Progenitor cell of endocrine pancreas (in vitro differentiated cells): ENCODE measurements around the gene DNAJC5. TPM values are rescaled to one million over a fixed set of nuclear protein-coding genes. Genes with fewer than 3 reads are reported as not detected.
A peak's percentile ranks its signal among the peaks of the same experiment; 100 is the strongest.

Source experiments
- DNase-seq: peaks from one replicate; pipeline ENCODE4 v3.0.0; 2021; ENCODE audit warnings: low spot score; ENCODE audit not compliant: unreplicated experiment
- H3K27ac Mint-ChIP-seq: 2 replicates; pipeline ENCODE4 v1.8.0; 2021; ENCODE audit warnings: mild to moderate bottlenecking, moderate library complexity, mixed read lengths
- H3K27me3 Mint-ChIP-seq: 2 replicates; pipeline ENCODE4 v1.8.0; 2021; ENCODE audit warnings: mixed read lengths
- H3K36me3 Mint-ChIP-seq: 2 replicates; pipeline ENCODE4 v1.8.0; 2022; ENCODE audit warnings: mixed read lengths; ENCODE audit not compliant: insufficient read depth
- H3K4me1 Mint-ChIP-seq: 2 replicates; pipeline ENCODE4 v1.8.0; 2021; ENCODE audit warnings: low read depth, mixed read lengths
- H3K4me3 Mint-ChIP-seq: 2 replicates; pipeline ENCODE4 v1.8.0; 2021; ENCODE audit warnings: low read depth, mild to moderate bottlenecking, moderate library complexity, mixed read lengths
- H3K9me3 Mint-ChIP-seq: 2 replicates; pipeline ENCODE4 v1.8.0; 2021; ENCODE audit warnings: low read depth, mixed read lengths
- CTCF ChIP-seq: fragments of 200-600 bp; sonication (generic); IDR thresholded peaks from one replicate; pipeline ENCODE4 v1.5.0; 2021; ENCODE audit warnings: antibody characterized with exemption, mild to moderate bottlenecking; ENCODE audit not compliant: unreplicated experiment
- long read RNA-seq: library from polyadenylated mRNA; unstranded; transcript quantifications from one replicate; pipeline ENCODE4 v2.0.0, GENCODE V29; 2020
- total RNA-seq: library from RNA; stranded (reverse); gene quantifications from 2 replicates; pipeline ENCODE4 v1.2.1, GENCODE V29; 2021

The DNAJC5 gene
- 41.8 and 42.3 TPM in 2 replicates for total RNA-seq
- long read RNA-seq, partial matches to known transcripts: 1 of 22 reads
- long read RNA-seq, other reads (novel, unspliced or antisense): 21 of 22 reads

- Mint-ChIP-seq H3K9me3 (no peaks in the 10 kb centered on the region), H3K27ac (peak within 1 kb of the TSS; percentile 94), H3K4me3 (peak within 1 kb of the TSS; percentile 86), H3K4me1 (peaks cover 23% of the 10 kb centered on the region), H3K36me3 (peaks cover 4% of the 10 kb centered on the region), H3K27me3 (no peaks in the 10 kb centered on the region)
- DNase-seq: peak; percentile 96
- TF ChIP-seq CTCF: no peak
These were observed at the start of gene DNAJC5 for GRCh38 chr20:63894358-63895201. DNAJC5 (plus strand) TSS chr20:63895126; CDS start chr20:63928346, 33,220 bp downstream.

- Mint-ChIP-seq H3K27me3 (peaks cover 14% of the 10 kb centered on the region), H3K36me3 (no peaks in the 10 kb centered on the region), H3K4me1 (peaks cover 2% of the 10 kb centered on the region), H3K4me3 (peak overlapping the region; percentile 24), H3K27ac (no peak overlapping the region), H3K9me3 (no peaks in the 10 kb centered on the region)
- TF ChIP-seq CTCF: no peak
- DNase-seq: no peak
These were observed 48.7 kb upstream of the DNAJC5 start for GRCh38 chr20:63846128-63846771.

GRCh38 chr20:63846888-63847236, 48.1 kb upstream of the DNAJC5 start:
- no peak overlapping the region for H3K4me3 Mint-ChIP-seq
- no peak overlapping the region for H3K27ac Mint-ChIP-seq
- no peak for TF ChIP-seq CTCF
- H3K36me3 Mint-ChIP-seq: no peaks in the 10 kb centered on the region
- peaks cover 2% of the 10 kb centered on the region for H3K4me1 Mint-ChIP-seq
- no peak for DNase-seq
- H3K9me3 Mint-ChIP-seq: no peaks in the 10 kb centered on the region
- H3K27me3 Mint-ChIP-seq: peaks cover 14% of the 10 kb centered on the region

GRCh38 chr20:63847237-63848002, 47.5 kb upstream of the DNAJC5 start:
- Mint-ChIP-seq H3K27ac (no peak overlapping the region), H3K27me3 (peaks cover 14% of the 10 kb centered on the region), H3K36me3 (no peaks in the 10 kb centered on the region), H3K4me3 (no peak overlapping the region), H3K4me1 (peaks cover 2% of the 10 kb centered on the region), H3K9me3 (no peaks in the 10 kb centered on the region)
- TF ChIP-seq CTCF: no peak
- DNase-seq: no peak
